ENCODE results near the gene TIE1.

DNA sequence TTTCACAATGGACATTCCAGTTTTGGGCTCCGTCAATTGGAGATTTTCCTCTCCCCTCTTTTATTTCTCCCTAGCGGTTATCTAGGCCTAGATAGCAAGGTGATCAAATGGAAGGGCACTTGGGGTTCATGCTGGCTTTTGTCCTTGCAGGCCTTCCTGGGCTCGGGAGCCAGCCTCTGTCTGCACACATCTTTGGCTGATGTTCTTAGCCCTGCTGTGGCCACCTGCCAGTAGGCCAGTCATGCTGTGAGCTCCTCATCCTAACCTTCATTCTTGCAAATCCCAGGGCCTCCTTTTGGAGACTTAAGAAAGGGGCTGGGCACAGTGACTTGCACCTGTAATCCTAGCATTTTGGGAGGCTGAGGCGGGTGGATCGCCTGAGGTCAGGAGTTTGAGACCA is 13.5 kb downstream of the TIE1 start:
- TF ChIP-seq, protein P1, sequence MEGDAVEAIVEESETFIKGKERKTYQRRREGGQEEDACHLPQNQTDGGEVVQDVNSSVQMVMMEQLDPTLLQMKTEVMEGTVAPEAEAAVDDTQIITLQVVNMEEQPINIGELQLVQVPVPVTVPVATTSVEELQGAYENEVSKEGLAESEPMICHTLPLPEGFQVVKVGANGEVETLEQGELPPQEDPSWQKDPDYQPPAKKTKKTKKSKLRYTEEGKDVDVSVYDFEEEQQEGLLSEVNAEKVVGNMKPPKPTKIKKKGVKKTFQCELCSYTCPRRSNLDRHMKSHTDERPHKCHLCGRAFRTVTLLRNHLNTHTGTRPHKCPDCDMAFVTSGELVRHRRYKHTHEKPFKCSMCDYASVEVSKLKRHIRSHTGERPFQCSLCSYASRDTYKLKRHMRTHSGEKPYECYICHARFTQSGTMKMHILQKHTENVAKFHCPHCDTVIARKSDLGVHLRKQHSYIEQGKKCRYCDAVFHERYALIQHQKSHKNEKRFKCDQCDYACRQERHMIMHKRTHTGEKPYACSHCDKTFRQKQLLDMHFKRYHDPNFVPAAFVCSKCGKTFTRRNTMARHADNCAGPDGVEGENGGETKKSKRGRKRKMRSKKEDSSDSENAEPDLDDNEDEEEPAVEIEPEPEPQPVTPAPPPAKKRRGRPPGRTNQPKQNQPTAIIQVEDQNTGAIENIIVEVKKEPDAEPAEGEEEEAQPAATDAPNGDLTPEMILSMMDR (IDR thresholded peaks at IDR 0.05) = no peak
- no peak for TF ChIP-seq EP300 (IDR thresholded peaks at IDR 0.05)

All from ovary (tissue), 3 donors.